CD4-positive, alpha-beta T cell treated with Interleukin-4 for 4 hours (primary cell): ENCODE results near the gene CLK3.
"Not testable (repeated sequence)": the region's sequence is repeated elsewhere in the genome, so short reads cannot be mapped to it uniquely, and the experiment has no call there.

ENCODE experiments used
- DNase-seq: peaks from one replicate; pipeline ENCODE4 v3.0.0-alpha.2; 2020

CLK3 gene

GRCh38 chr15:74646480-74646879, 30.8 kb downstream of the CLK3 start:
- DNase-seq, result no peak

DNA sequence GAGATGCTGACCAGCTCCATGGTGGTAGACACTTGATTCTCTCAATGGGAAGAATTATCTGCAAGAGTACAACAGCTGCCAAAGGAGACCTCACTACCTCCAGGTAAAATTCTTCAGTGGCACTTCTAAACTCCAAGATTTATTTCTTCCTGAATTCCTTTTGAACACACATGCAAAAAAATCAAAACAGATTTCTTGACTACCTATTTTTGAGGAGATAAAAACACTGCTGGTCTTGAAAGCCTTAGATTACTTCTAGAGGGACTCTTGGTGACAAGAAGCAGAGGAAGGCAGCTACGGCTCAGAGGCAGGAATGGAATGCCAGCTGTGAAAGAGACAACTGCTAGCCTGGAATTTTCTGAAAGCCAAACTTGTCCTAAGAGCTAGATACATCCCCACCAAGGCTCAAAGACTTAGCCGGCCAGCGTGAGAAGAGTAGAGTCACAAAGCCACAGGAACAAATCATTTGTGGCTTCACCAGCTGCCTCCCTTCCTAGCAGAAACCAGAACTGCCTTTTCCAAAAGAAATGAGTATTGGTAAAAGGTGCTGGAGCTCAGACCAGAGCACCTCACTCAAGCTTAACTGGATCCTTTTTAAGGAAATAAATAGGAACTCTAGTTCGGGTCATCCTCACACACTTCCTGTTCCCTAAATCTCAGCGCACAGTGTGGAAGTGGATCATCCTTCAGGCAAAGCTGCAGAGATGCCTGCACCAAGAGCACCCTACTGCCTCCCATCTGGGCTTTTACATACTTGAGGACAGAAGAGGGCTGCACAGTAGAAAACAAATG, 32.6 kb downstream of the CLK3 start:
- DNase-seq, result no peak

- no peak for DNase-seq
Measured at GRCh38 chr15:74651242-74651741, 35.7 kb downstream of the CLK3 start.

DNA sequence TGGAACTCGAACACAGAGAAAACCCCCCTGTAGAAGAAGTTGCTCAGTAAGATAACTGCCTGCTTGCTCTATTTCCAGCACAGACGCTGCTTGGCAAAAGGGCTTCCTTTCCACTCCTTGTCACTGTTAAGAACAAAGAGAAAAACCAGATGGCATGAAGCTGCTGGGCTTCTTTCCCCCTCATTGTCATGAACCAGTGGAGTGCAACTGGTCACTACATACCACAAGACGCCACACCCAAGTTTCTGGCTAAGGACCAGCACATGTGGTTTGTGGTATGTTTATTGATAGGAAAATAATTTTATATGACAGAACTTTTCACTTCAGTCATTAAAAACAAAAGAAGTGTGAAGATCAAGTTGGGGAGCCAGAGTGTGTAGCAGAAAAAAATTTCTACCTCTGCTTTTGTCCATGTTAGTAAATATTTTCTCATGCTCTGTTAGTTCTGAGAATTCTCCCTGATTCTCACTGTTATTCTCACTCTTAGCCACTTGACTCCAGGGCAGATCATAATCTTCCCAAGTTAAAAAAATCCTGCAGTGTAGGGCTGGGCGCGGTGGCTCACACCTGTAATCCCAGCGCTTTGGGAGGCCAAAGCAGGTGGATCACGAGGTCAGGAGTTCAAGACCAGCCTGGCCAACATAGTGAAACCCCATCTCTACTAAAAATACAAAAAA, 37.9 kb downstream of the CLK3 start:
- DNase-seq, result no peak

DNA sequence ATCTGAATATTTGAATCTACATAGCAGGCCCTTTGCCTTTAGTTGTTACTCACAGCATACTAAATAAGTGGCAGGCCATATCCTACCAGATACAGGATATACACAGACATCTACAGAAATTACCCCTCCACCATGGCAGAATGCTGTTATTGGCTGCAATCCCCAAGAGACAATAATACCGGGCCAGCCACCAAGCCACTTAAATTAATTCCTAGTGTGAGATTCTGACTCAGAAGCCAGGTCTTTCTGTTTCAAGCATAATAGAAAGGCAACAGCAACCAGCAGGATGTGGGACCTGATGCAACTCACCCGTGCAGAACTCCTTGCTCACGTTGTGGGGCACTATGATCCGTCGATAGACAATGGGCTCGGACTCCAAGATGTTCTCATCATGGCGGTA, 39.8 kb downstream of the CLK3 start:
- DNase-seq, result no peak

GRCh38 chr15:74656935-74657535, 41.4 kb downstream of the CLK3 start:
- DNase-seq, result no peak

DNA sequence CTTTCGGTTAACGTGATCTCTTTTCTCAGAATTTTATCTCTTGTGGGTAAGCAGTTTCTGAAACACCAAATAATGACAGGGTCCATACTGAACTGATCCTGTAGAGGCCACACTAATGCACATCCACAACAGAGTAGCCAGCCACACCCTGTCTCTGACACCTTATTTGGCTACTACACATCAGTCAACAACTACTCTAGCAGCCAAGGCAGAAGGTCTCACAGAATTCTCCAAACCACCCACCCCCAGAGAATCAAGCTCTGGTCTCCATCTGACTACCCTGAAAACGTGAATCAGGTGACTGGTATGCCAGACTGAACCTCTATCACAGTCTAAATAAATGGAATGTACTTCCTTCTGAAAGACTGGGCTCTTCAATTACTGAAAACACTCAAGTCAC, 42.2 kb downstream of the CLK3 start:
- no peak for DNase-seq

- not testable (repeated sequence) for DNase-seq
Measured at GRCh38 chr15:74661280-74661679, 45.6 kb downstream of the CLK3 start.

DNA sequence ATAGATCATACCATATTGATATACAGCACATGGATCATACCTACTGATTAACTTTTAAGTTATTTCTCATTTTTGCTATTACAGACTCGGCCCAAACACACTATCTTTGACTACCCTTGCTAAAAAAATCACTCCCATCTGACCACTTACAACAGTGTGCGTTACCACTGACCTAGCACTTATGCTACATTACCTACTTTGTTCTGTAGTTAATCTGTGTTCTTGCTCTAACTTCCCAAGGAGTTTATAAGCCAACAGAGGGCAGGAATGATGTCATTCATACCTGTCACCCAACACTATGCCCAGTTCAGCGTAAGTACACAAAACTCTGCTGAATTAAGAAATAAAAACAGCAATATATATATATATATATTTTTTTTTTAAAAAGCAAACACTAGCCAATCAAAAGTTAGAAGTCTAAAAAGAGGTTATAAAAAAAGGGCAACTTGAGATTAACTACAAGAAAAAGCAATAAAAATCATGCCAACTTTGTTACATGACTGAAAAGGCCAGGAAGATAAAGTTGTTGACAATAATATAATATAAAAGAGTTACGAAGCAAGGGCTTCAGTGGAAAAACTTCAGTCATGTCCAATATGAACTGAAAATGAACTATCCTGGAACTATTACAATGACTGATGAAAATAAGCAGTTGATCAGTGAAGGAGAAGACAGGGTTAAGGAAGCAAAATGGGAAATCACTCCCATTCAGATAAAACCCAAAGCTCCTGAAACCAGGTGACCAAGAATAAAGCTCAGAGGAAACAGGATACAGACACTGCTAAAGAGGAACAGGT, 46.6 kb downstream of the CLK3 start:
- DNase-seq, result no peak

GRCh38 chr15:74663303-74664027, 47.8 kb downstream of the CLK3 start:
- DNase-seq, result no peak

DNA sequence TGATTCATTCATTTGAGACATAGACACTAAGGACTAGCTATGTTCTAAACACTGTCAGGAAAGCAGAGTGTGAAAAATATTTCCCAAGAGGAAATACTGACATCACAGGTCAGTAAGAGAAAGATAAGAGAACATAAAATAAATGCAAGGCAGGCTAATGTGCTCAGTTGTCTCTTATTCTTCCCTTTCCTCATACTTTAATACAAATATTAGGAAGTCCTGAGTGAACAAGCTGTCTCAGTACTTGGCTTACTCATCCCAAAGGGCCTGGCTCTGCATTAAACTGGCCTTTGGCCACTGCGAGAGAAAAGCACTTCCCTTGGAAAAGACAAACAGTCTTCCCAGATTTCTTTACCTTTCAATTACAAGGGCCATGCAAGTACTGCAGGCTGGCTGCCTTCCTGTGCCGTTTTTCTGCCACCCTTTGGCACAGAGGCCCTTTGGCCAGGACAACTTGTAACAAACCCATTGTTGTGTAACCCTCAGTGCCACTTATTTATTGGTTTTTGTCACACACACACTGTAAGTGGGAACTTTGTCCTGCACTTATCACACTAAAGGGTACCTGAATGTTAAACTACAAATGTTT, 48.5 kb downstream of the CLK3 start:
- no peak for DNase-seq

DNA sequence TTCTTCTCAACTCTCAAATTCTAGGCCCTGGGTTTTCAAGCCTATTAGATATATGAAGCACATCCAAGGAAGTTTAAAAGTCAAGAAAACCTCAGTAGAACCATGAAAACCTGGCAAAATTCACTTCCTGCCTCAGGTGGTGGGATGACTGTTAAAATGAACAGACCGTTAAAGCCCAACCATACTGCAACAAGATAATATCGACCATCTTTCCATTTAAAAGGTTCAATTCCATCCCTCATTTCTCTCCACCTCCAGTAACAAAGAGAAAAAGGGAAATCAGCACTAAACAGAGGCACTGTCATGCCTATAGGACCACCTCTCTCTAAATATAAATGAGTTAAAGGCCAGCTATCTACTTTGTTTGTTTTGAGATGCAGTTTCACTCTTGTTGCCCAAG, 49.0 kb downstream of the CLK3 start:
- no peak for DNase-seq

DNA sequence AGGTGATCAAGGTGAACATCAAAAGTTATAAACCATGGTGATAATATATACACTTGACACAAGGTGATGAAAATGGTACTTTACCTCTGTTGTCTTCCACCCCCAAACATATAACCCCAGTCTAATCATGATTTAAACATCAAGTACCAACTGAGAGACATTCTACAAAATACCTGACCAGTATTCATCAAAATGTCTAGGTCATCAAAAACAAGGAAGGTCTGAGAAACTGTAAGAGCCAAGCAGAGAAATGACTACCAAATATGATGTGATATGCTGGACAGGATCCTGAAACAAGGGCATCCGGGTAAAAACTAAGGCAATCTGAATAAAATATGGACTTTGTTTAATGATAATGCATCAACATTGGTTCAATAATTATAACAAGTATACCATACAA, 52.3 kb downstream of the CLK3 start:
- no peak for DNase-seq

GRCh38 chr15:74669627-74670026, 54.0 kb downstream of the CLK3 start:
- DNase-seq, result no peak

- DNase-seq, result no peak
Measured at GRCh38 chr15:74674161-74674560, 58.5 kb downstream of the CLK3 start.

GRCh38 chr15:74676801-74677200, 61.2 kb downstream of the CLK3 start:
- DNase-seq, result no peak
